Body of pancreas (tissue), 4 donors: Measurements from ENCODE around the gene TMSB4X.

Experiments
- CTCF ChIP-seq, 7 experiments: fragments of 450-650 bp in 4 of 7; fragments of 200-600 bp in 3 of 7; sonication (generic) in 3 of 7; IDR thresholded peaks; one replicate each; pipeline ENCODE4 v1.5.1; 2016 to 2019; ENCODE audit warnings: antibody characterized with exemption in 7 of 7
- POLR2A ChIP-seq, 3 donors: fragments of 450-650 bp; IDR thresholded peaks; one replicate each; pipeline ENCODE4 v1.6.1; 2016; ENCODE audit warnings: antibody characterized with exemption in 3 of 3, mild to moderate bottlenecking in 2 of 3

DNA sequence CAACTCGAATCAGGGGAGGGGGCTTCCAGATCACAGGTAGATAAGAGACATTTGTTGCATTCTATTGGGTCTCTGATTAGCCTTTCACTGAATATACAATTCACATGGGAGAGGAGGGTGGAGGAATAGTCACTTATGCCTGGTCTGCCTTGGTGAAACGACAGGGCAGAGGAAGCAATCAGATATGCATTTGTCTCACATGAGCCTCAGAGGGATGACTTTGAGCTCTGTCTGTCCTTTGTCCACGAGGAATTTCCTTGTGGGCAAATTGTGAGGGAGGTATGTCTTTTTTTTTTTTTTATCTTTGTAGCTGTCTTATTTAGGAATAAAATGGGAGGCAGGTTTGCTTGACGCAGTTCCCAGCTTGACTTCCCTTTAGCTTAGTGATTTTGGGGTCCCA, 28.5 kb upstream of the TMSB4X start:
- TF ChIP-seq CTCF (IDR thresholded peaks at IDR 0.05) (no peak), POLR2A (IDR thresholded peaks at IDR 0.05) (no peak)
